Mucosa of stomach (tissue), 1 donor: Measurements from ENCODE around the gene ANO9.

Source experiments
- H3K27me3 ChIP-seq: one replicate; pipeline ENCODE4 v1.7.0; 2013; ENCODE audit warnings: mild to moderate bottlenecking, low read length; ENCODE audit not compliant: control insufficient read depth, insufficient read depth
- H3K36me3 ChIP-seq: one replicate; pipeline ENCODE4 v1.7.0; 2013; ENCODE audit warnings: low read length; ENCODE audit not compliant: control insufficient read depth, insufficient read depth
- H3K4me1 ChIP-seq: one replicate; pipeline ENCODE4 v1.7.0; 2013; ENCODE audit warnings: mild to moderate bottlenecking, low read length; ENCODE audit not compliant: control insufficient read depth, insufficient read depth
- H3K4me3 ChIP-seq: one replicate; pipeline ENCODE4 v1.7.0; 2013; ENCODE audit warnings: low read length
- H3K9ac ChIP-seq: one replicate; pipeline ENCODE4 v1.7.0; 2013; ENCODE audit warnings: mild to moderate bottlenecking, low read length, moderate library complexity
- H3K9me3 ChIP-seq: one replicate; pipeline ENCODE4 v1.7.0; 2013; ENCODE audit warnings: mild to moderate bottlenecking, low read length, moderate library complexity; ENCODE audit not compliant: control insufficient read depth
- donor health status: Pancreatic carcinoma.

ANO9 gene

GRCh38 chr11:468493-468892 is 26.7 kb upstream of the ANO9 start:
- Histone ChIP-seq H3K4me3 (no peak overlapping the region), H3K4me1 (peaks cover 10% of the 10 kb centered on the region), H3K9ac (no peak overlapping the region), H3K9me3 (no peaks in the 10 kb centered on the region), H3K27me3 (no peaks in the 10 kb centered on the region), H3K36me3 (no peaks in the 10 kb centered on the region)

- H3K27me3 ChIP-seq: no peaks in the 10 kb centered on the region
Measured at GRCh38 chr11:468036-468435, 26.2 kb upstream of the ANO9 start.

GRCh38 chr11:465896-466530 is 24.2 kb upstream of the ANO9 start:
- Histone ChIP-seq H3K36me3 (no peaks in the 10 kb centered on the region), H3K4me1 (peaks cover 10% of the 10 kb centered on the region), H3K9me3 (no peaks in the 10 kb centered on the region), H3K4me3 (no peak overlapping the region), H3K9ac (no peak overlapping the region), H3K27me3 (no peaks in the 10 kb centered on the region)

More at GRCh38 chr11:468036-468435, 26.2 kb upstream of the ANO9 start:
- Histone ChIP-seq H3K36me3 (no peaks in the 10 kb centered on the region), H3K9me3 (no peaks in the 10 kb centered on the region), H3K4me1 (peaks cover 10% of the 10 kb centered on the region), H3K9ac (no peak overlapping the region), H3K4me3 (no peak overlapping the region)

- Histone ChIP-seq H3K27me3 (no peaks in the 10 kb centered on the region), H3K36me3 (no peaks in the 10 kb centered on the region), H3K4me3 (no peak overlapping the region), H3K9ac (no peak overlapping the region), H3K9me3 (no peaks in the 10 kb centered on the region), H3K4me1 (no peaks in the 10 kb centered on the region)
Measured at GRCh38 chr11:464316-464715, 22.5 kb upstream of the ANO9 start.

DNA sequence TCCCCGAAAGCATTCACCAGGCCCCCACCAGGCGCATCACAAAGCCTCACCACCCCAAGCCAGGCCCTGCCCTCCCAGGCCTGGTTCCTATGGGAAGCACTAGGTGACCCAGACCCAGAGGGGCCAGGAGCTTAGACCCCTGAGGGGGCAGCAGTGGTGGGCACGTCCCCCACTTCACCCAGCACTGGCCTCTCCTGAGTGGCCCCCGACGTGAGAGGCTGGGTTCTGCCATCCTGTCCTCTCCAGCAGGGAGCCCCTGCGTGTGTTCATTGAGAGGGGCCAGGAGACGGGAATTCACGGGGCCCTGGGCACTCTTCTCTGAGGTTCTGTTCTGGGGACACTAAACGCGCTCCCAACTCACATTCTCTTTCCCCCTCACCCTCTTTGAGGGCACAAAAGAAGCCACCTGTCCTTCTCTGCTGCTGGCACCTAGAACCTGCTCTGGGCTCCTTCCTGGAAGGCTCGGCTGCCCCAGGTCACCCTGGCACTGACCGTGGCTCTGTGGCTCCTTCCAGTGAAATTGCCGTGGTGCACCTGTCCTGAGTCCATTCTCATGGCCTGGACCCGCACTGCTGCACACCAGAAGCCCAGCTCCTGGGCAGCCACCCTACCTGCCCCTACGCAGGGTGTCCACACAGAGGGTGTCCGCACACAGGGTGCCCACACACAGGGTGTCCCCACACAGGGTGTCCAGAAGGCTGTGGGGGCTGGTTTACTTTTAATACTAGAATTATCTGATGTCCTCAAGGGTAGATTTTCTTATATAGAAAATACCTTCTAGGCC is 20.5 kb upstream of the ANO9 start:
- H3K36me3 ChIP-seq: no peaks in the 10 kb centered on the region

DNA sequence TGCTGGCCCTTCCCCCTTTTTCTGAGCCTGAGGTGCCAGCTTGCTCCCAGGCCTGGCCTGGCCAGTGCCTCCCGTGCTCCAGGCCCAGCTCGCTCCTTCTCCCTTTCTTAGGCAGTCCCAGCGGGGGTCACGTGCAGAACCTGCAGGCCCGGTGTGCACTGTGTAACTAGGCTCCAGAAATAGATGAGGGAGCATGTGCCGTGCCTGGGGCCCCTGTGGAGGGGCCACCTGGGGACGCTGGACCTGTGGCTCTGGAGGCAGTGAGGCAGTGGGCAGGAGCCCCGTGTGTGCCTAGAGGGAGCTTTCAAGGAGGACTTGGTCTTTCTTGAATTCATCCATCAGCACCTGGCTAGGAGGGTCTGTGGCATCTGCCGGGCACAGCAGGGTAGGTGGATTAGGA is 19.8 kb upstream of the ANO9 start:
- Histone ChIP-seq H3K4me3 (no peak overlapping the region), H3K9me3 (no peaks in the 10 kb centered on the region), H3K36me3 (no peaks in the 10 kb centered on the region), H3K9ac (no peak overlapping the region), H3K27me3 (no peaks in the 10 kb centered on the region), H3K4me1 (no peaks in the 10 kb centered on the region)

More for the DNA sequence above, 20.5 kb upstream of the ANO9 start:
- H3K9me3 ChIP-seq: no peaks in the 10 kb centered on the region
- no peaks in the 10 kb centered on the region for H3K4me1 ChIP-seq
- no peaks in the 10 kb centered on the region for H3K27me3 ChIP-seq
- H3K9ac ChIP-seq: no peak overlapping the region
- H3K4me3 ChIP-seq: no peak overlapping the region

DNA sequence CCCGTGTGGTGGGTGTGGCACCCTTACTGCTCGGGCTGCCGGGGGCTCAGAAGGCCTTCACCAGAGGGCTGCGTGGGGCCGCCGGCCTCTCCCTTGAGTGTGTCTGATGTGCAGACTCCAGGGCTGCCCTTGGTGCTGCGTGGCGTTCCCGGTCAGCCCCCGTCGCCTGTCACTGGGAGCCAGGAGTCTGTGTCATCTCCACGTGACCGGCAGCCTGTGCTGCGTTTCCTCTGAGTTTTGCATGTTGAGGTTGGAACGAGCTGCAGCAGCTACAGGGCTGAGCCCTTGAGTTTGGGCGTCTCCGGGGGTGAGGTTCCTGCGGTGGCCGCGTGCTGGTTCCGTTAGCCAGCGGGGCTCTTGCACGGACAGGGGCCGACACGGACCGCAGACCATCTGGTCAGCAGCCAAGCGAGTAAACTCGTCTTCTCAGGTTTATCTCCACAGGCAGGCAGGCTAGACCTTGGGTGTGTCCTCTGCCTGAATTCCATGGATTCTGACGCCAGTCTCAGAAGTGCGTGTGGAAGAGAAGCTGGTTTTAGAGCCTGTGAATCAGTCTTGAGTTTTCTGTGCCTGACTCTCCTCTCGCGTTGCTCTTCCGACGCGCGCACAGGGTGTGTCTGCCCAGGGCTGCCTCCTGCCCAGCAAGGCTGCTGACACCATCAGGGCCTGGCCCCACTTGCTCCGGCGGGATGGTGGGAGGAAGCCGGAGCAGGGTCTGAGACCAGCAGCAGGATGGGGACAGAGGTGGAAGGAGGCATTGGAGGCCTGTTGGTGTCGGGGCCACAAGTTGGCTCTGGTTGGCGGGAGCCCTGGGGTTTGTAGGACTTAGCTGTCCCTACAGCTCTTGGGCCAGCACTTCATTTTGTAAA is 18.8 kb upstream of the ANO9 start:
- Histone ChIP-seq H3K4me3 (no peak overlapping the region), H3K36me3 (no peaks in the 10 kb centered on the region), H3K9me3 (no peaks in the 10 kb centered on the region), H3K4me1 (no peaks in the 10 kb centered on the region), H3K9ac (no peak overlapping the region), H3K27me3 (no peaks in the 10 kb centered on the region)

- Histone ChIP-seq H3K36me3 (no peaks in the 10 kb centered on the region), H3K9me3 (no peaks in the 10 kb centered on the region), H3K4me1 (no peaks in the 10 kb centered on the region), H3K9ac (no peak overlapping the region), H3K4me3 (no peak overlapping the region), H3K27me3 (no peaks in the 10 kb centered on the region)
Measured at GRCh38 chr11:459511-460220, 17.9 kb upstream of the ANO9 start.

DNA sequence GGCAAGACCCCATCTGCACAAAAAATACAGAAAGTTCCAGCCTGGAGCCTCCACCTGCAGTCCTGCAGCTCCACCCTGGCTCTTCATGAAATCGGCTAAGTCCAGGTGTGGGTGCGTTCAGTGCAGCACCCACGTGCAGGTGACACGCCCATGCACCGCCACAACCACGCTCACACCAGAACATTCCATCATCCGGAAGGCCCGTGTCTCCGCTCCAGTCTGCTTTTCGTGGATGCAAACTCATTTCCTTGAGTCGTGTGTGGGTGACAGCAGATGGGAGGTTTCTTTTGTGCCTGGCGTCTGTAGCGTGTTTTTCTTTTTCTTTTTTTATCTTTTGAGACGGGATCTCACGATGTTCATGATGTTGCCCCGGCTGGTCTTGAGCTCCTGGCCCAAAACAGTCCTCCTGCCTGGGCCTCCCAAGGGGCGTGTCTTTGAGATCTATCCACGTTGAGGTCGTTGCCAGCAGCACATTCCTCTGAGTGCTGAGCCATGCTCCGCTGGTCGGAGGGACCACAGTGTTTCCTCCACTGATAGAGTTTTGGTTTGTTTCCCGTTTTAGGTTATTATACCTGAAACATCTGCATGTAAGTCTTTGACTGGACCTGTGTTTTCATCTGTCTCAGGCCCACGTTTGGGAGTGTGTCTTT is 15.4 kb upstream of the ANO9 start:
- no peaks in the 10 kb centered on the region for H3K36me3 ChIP-seq
- no peaks in the 10 kb centered on the region for H3K27me3 ChIP-seq
- no peak overlapping the region for H3K4me3 ChIP-seq
- no peaks in the 10 kb centered on the region for H3K9me3 ChIP-seq
- H3K4me1 ChIP-seq: no peaks in the 10 kb centered on the region
- H3K9ac ChIP-seq: no peak overlapping the region

- Histone ChIP-seq H3K27me3 (no peaks in the 10 kb centered on the region), H3K36me3 (no peaks in the 10 kb centered on the region), H3K4me1 (peaks cover 5% of the 10 kb centered on the region), H3K4me3 (no peak overlapping the region), H3K9me3 (no peaks in the 10 kb centered on the region), H3K9ac (no peak overlapping the region)
Measured at GRCh38 chr11:456533-456932, 14.7 kb upstream of the ANO9 start.

GRCh38 chr11:455566-456147 is 13.8 kb upstream of the ANO9 start:
- no peaks in the 10 kb centered on the region for H3K36me3 ChIP-seq

More at GRCh38 chr11:455566-456147, 13.8 kb upstream of the ANO9 start:
- Histone ChIP-seq H3K9me3 (no peaks in the 10 kb centered on the region), H3K4me3 (no peak overlapping the region), H3K9ac (no peak overlapping the region), H3K4me1 (peaks cover 13% of the 10 kb centered on the region), H3K27me3 (no peaks in the 10 kb centered on the region)
